HG02642 (cell line): ENCODE measurements around the gene PTPRN2.
"Not testable (repeated sequence)": the region's sequence is repeated elsewhere in the genome, so short reads cannot be mapped to it uniquely, and the experiment has no call there.

Source experiments
- ATAC-seq: cut with Tn5 transposase; IDR thresholded peaks from one replicate; pipeline ENCODE4 v1.9.1; 2021; ENCODE audit warnings: mild to moderate bottlenecking; ENCODE audit not compliant: unreplicated experiment, poor library complexity

PTPRN2 gene

GRCh38 chr7:157951300-157952049, 636.1 kb downstream of the PTPRN2 start:
- ATAC-seq, result no peak

DNA sequence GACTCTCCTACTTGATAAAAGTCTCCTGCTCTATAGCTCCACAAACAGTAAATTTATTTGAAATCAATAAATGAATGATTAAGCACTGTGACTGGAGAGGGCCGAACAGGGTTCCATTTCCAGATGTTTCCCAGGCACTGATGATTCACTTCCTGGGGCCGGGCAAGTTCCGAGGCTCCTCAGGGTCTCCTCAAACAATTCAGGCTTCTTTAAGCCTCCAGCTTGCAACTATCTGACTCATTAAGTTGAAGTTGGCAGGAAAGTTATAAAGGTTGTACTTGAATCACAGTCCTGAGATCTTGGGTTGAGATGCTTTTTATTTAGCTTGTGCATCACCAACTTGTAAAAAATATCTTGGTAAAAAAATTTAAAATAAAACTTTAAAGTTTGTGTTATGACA, 637.9 kb downstream of the PTPRN2 start:
- ATAC-seq, result no peak

DNA sequence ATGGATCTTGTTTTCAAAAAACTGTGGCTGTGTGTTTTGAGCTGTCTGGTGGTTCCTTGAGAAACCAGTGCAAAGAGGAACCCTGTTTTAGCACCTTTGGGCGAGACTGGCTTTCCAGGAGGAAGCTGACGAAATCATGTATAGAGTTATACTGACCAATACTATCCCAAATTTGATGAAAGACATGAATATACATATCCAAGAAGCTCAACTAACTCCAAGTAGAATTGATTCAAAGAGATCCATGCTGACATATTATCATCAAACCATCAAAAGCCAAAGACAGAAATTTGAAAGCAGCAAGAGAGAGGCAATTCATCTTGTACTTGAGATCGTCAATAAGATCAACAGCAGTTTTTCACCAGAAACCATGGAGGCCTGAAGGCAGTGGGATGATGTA, 640.1 kb downstream of the PTPRN2 start:
- no peak for ATAC-seq

GRCh38 chr7:157946398-157947060, 641.1 kb downstream of the PTPRN2 start:
- ATAC-seq, result no peak

DNA sequence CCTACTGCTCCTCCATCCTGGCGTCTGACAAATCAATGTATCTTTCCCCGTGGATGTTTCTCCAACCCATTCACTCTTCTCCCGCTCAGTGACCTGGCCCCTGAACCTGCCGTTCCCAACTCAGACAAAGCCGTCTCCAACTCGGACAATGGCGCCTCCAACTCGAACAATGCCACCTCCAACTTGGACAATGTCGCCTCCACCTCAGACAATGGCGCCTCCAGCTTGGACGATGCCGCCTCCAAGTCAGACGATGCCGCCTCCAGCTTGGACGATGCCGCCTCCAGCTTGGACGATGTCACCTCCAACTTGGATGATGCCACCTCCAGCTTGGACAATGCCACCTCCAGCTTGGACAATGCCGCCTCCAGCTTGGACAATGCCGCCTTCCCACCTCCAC, 642.2 kb downstream of the PTPRN2 start:
- ATAC-seq, result no peak

- no peak for ATAC-seq
Measured at GRCh38 chr7:157944734-157945291, 642.8 kb downstream of the PTPRN2 start.

DNA sequence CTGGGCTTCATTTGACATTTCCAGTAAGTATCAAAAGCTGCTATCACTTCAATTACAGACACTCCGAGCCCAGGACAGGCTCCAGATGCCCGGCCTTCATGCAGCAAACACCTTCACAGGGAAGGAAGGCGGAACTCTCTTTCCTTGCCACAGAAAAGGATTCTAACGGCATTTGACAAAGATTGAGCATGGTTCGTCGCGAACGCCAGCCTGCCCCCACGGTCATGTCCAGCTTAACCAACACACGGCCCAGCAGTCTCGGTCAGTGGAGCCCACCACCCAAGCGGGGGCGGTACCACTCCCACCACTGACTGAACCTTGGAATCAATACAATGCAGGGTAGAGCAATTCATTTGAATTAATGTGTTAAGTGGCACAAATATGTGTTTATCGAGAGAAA, 643.6 kb downstream of the PTPRN2 start:
- no peak for ATAC-seq

- no peak for ATAC-seq
Measured at GRCh38 chr7:157943561-157943960, 644.1 kb downstream of the PTPRN2 start.

- no peak for ATAC-seq
Measured at GRCh38 chr7:157941210-157941609, 646.4 kb downstream of the PTPRN2 start.

DNA sequence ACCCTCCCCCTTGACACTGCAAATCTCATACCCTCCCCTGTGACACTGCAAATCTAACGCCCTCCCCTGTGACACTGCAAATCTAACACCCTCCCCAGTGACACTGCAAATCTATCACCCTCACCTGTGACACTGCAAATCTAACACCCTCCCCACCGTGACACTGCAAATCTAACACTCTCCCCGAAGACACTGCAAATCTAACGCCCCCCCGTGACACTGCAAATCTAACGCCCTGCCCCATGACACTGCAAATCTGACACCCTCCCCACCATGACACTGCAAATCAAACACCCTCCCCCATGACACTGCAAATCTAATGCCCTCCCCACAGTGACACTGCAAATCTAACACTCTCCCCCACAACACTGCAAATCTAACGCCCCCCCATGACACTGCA, 647.1 kb downstream of the PTPRN2 start:
- ATAC-seq, result no peak

- ATAC-seq, result no peak
Measured at GRCh38 chr7:157938211-157938610, 649.4 kb downstream of the PTPRN2 start.

DNA sequence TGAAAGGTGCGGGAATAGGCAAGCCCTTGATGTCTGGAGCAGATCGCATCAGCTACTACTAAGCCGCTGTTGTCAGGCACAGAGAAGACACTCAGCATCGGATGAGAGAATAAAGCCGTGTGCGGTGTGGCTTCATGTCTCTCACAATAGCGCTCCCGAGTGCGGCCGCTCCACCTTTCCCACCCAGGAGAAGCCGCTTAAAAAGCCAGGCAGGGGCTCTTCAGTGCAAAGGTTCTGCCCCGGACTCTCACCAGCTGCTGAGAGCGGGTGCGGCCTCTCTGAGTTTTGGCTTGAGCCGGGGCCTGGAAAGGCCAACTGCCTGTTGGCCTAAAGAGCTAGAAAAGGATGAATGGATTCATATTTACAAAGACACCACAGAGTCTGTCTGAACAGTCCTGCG, 650.2 kb downstream of the PTPRN2 start:
- ATAC-seq, result no peak

- ATAC-seq, result no peak
Measured at GRCh38 chr7:157936976-157937375, 650.6 kb downstream of the PTPRN2 start.

GRCh38 chr7:157935721-157936120, 651.9 kb downstream of the PTPRN2 start:
- ATAC-seq, result not testable (repeated sequence)

DNA sequence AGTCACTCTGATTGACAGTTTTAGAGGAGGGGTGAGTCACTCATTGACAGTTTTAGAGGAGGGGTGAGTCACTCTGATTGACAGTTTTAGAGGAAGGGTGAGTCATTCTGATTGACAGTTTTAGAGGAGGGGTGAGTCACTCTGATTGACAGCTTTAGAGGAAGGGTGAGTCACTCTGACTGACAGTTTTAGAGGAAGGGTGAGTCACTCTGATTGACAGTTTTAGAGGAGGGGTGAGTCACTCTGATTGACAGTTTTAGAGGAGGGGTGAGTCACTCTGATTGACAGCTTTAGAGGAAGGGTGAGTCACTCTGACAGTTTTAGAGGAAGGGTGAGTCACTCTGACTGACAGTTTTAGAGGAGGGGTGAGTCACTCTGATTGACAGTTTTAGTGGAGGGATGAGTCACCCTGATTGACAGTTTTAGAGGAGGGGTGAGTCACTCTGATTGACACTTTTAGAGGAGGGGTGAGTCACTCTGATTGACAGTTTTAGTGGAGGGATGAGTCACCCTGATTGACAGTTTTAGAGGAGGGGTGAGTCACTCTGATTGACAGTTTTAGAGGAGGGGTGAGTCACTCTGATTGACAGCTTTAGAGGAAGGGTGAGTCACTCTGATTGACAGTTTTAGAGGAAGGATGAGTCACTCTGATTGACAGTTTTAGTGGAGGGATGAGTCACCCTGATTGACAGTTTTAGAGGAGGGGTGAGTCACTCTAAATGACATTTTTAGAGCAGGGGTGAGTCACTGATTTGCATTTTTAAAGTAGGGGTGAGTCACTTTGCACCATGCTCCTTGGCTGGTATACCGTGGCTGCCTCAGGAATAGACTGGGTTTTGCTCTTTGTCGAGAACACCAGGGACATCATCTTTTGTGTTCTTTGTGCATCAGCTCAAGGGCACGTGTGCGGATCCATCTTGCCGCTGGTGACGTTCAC, 654.1 kb downstream of the PTPRN2 start:
- ATAC-seq, result not testable (repeated sequence)

DNA sequence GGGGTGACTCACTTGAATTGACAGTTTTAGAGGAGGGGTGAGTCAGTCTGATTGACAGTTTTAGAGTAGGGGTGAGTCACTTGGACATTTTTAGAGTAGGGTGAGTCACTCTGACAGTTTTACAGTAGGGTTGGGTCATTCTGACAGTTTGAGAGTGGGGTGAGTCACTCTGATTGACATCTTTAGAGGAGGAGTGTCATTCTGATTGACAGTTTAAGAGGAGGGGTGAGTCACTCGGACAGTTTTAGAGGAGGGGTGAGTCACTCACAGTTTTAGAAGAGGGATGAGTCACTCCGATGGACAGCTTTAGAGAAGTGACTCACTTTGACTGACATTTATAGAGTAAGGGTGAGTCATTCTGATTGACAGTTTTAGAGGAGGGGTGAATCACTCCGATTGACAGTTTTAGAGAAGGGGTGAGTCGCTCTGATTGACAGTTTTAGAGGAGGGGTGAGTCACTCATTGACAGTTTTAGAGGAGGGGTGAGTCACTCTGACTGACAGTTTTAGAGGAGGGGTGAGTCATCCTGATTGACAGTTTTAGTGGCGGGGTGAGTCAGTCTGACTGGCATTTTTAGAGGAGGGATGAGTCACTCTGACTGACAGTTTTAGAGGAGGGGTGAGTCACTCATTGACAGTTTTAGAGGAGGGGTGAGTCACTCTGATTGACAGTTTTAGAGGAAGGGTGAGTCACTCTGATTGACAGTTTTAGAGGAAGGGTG, 655.0 kb downstream of the PTPRN2 start:
- no peak for ATAC-seq

DNA sequence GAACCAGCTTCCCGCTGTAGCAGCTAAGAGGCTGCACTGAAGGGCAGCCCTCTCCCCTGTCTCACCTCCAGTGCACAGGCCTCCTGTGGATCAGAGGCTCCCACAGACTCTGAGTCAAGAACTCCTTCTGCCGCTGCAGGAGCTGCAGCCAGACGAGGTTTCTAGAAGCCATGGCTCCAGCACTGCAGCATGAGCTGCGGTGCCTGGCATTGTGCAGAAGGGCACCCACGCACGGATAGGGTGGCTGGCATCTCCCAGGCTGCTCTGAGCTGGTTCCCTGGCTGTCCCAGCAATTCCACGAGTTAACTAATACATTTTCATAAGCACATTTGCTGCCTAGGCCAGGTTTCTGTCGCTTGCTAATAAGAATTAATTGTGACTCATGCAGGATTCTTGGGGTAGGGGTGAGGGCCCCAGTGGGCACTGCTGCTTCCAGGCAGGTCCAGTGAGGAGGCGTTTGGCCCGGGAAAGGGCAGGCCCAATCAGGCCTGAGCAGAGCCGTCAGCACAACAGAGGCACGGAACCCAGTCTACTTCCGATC, 656.6 kb downstream of the PTPRN2 start:
- ATAC-seq, result no peak

DNA sequence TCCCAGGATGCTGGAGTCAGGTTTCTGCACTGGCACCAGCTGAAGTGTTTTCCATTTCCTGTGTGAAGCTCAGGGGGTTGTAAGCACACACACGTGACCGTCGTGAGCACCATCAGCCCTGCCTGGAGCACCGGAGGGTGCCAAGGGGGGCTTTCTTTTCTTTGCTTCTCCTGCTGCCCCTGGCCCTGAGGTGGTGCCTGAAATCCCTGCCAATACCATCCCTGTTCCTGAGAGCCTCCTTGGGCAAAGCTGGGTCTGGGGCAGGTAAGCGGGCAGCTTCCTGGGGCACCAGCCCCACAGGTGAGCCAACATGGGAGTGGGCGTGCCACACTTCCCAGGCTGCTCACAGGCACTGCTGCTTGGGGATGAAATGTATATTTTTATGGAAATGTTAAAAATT, 657.2 kb downstream of the PTPRN2 start:
- ATAC-seq, result no peak

DNA sequence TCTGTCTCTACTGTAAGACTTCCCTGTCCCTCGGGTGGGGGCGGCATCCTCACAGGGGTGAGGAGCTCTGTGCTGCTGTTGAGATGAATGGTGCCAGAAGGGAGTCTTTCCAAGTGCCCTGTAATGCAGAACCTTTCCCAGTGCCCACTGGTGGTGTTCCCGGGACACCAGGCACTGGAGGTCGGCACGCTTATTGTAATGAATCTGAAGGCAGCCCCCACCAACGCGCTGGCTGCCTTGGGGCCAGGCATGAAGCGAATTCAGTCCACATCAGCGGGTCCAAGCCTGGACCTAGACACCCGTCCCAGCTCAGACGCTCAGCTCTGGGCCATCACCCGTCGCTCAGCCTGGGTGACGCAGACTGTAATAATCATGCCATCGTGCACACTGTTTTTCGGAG, 658.0 kb downstream of the PTPRN2 start:
- no peak for ATAC-seq
